ENCODE measurements around the gene LMOD1.
"Not testable (repeated sequence)": the region's sequence is repeated elsewhere in the genome, so short reads cannot be mapped to it uniquely, and the experiment has no call there.

The LMOD1 gene

GRCh38 chr1:201912832-201913231 lies 33.5 kb downstream of the LMOD1 start:
- no peak for DNase-seq

DNA sequence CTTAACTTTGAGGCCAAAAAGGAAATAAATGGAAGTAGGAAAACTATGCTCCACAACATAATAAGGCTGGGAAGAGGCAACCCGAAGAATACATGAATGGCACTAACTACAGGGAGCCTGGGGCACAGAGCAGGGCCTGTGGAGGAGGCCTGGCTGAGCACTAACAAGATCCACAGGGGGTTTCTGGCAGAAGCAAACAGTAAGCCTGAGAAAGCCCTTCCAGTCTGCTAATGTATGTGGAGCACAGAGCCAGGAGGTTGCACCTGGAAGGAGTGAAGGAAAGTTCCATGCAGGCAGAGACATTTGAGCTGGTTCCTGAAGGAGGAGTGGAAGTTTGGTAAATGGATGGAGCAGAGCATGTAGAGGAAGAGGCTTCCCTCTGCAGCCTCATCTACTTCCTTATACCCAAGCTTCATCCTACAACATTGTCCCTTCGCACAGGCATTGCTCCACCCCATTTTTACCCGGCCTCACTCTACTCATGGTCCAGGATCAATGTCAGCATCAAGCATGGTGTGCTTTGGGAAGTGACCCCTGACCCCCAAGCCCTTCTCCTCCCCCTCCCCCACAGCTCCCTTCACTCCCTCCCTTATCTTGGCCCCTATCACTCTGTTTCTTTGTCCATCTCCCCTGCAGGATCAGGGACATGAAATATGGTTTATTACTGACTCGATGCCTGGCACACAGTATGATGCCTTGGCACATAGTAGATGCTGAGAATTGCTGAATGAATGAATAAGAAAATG lies 34.3 kb downstream of the LMOD1 start:
- no peak for DNase-seq

DNA sequence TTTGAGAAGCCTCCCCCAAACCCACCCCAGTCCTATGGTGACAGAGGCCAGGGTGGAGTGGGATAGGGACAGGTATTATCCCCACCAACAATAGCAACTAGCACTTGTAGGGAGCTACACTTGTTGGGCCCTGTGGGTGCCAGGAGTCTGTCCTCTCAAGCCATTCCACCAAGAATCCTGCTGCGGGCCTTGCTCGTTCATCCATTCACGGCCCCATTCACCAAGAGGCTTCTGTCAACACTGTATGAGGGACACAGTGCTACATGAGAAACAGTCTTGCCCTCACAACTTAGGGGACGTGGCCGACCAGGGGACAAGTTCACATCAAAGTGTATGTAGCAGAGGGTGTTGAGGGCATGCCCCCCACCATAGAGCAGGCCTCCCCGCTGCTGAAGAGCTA lies 38.7 kb downstream of the LMOD1 start:
- DNase-seq, result no peak

- no peak for DNase-seq
Observed at GRCh38 chr1:201906336-201906735, 40.0 kb downstream of the LMOD1 start.

DNA sequence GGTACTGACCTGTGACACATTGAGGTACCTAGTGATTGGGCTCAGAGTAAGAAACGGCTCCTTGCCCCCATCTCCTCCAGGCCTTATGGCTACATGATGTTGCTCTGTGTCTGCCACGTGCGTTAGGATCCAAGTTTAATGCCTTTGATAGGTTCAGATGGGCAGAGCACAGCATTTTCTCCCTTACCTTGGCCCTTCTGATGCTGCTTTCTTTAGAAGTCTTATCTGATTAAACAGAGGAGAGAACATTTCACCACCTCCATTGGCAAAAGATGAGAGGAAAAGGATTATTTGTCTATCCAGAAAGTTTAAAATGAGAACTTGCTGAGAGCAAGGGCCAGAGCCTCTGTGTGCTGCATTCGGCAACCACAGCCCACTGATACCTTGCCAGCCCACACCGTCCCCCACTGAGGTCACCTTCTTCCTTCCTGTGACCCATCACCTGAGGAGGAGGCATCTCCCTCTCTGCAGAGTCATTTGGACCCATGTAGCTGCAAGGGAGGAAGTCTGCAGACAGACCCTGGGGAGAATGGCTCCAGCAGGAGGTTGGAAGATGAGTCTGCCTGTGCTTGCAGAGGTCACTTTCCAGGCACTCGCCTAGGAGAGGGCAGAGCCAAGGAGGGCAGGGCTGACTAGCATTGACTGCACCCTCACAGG lies 41.0 kb downstream of the LMOD1 start:
- DNase-seq, result no peak

- no peak for DNase-seq
Observed at GRCh38 chr1:201904579-201904978, 41.8 kb downstream of the LMOD1 start.

DNA sequence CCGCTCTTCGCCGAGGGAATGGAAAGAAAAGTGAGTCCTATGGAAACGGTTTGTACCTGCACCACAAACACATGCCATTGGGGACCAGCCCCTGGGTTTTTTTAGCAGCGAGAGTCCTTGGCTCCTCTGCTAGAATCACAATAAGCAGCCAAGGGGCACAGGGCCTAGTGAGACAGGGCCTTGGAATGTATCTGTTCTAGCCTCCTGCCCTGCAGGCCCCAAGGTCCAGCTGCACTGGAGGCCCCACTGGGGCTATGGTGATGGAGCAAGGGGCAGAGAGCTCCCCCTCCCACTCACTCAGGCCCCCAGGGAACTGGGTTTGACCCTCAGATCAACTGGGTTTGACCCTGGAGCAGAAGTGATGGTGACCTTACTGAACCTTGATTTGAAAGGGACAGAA lies 43.2 kb downstream of the LMOD1 start:
- no peak for DNase-seq

DNA sequence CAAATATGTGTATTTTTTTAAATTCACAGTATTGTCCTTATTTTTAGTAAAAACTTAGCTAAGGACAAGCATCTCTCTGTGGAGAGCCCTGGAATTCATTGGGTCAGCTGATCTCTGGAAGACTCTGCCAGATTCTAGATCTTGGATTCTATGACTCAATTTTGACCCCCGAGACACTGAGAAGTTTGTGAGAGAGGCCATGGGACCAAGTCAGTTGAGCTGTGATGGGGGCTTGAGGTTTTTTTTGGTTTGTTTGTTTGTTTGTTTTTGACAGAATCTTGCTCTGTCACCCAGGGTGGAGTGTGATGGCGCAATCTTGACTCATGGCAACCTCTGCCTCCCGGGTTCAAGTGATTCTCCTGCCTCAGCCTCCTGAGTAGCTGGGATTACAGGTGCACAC lies 44.1 kb downstream of the LMOD1 start:
- no peak for DNase-seq

DNA sequence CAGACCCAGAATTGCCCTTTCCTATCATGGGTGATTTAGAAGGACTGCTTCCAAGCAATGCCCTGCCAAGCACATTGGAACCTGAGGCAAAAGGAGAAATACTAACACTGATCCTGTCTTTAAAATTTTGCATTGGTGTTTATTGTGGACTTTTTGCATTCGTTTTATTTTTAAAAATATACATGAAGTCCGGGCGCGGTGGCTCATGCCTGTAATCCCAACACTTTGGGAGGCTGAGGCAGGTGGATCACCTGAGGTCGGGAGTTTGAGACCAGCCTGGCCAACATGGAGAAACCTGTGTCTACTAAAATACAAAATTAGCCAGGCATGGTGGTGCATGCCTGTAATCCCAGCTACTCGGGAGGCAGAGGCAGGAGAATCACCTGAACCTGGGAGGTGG lies 45.3 kb downstream of the LMOD1 start:
- not testable (repeated sequence) for DNase-seq

GRCh38 chr1:201900476-201900875 lies 45.9 kb downstream of the LMOD1 start:
- no peak for DNase-seq

DNA sequence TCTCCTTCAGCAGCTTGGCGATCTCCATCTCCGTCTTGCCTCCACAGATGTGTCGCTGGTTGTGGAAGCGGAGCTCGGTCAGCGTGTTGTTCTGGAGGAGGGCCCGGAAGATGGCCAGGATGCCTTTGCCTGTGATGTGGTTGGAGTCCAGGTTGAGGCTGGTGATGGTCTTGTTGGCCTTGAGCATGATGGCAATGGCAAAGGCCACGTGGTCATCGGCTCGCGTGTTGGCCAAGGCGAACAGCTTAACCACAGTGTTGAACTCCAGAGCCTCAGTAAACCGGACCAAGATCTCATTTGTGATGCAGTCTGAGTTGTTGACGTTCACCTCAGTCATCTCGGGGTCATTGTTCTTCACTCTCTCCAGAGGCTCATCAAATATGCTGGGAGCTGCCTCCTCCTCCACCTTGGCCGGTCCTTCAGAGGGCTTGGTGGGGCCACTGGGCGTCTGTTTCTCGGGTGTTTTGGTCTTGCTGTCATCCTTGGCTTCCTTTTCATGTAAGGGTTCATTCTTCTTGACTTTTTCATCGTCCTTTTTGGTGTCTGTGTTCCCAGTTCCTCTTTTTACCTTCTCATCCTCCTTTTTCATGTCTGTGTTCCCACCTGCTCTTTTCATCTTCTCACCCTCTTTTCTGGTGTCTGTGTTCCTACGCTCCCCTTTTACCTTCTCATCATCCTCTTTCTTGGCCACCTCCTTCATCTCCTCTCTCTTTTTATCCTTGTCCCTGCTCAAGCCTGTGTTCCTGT lies 46.5 kb downstream of the LMOD1 start:
- DNase-seq, result no peak

DNA sequence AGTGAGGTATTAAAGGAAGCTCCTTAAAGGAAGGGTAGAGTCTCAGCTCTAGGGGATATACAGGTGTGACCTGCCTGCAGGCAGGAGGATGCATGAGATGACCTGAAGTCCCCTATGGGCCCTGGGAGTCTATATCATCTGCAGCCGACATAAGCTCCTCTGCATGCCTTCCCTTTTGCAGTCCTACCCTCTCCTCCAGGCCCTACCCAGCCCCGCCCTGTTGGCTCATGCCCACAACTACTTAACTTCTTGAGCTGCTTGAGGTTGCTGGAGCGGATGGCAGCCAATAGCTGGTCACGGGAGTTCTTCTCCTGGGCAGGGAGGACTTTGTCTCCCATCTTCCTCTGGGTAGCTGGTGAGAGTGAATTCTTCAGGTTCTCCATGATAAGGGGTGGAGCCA lies 47.4 kb downstream of the LMOD1 start:
- DNase-seq, result no peak

GRCh38 chr1:201898240-201898894 lies 48.0 kb downstream of the LMOD1 start:
- no peak for DNase-seq

DNA sequence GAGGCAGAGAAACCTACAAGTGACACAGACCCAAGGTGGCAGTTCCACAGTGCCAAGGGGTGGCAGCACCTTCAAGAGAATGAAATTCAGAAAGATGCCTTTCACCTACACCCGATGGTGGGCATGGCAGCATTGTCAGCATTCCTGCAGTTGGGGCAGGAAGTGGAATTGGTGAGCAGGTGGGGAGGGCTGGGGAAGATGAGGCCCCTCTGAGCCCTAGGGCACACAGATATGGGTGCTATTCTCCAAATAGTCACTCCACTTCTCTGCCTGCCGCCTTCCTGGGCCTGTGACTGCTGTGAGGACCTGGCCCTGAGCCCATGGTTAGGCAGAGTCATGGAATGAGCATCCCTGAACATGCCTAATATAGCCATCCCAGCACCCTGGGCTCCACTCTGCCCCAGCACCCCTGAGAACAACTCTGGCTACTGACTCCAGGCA lies 49.4 kb downstream of the LMOD1 start:
- DNase-seq, result no peak

DNA sequence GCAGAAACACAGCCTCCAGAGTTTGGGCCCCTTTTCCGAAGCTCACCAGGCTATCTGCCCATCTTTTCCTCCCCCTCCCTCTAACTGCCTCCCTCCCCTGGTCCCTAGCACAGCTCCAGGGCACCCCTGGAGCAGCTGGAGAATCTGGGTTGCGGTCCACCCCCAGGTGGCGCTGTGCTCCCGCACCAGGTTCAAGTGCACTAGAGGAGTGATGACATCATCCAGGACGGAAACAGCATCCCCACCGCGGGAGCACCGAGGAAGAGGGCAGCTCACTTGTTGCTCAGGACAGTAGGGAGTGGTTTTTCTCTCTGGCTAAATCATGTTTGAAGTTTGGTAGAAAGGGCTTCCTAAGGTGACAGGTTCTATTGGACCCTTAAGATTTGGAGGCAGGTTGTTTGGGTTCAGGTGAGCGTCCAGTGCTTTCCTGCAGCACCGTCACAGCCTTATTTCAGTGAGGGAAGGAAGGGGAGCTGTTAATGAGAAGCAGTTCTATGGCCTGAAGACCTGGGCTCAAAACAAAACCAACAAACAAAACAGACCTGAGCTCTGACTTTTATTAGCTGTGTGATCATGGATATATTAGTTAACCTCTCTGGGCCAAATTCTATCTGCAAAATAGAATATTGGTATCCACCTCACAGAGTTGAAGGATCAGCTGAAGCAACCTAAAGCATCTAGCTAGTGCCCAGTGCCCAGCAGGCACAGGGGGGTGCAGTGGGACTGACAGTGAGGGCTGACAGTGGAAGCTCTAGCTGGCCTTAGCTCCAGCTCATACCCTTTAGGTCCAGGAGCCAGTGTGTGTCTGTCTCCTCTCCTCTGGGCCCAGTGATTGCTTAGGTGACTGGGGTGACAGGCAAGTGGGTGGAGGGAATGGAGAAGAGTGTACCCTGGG lies 50.2 kb downstream of the LMOD1 start:
- peak; percentile 61 for DNase-seq

GRCh38 chr1:201895120-201895665 lies 51.2 kb downstream of the LMOD1 start:
- no peak for DNase-seq

DNA sequence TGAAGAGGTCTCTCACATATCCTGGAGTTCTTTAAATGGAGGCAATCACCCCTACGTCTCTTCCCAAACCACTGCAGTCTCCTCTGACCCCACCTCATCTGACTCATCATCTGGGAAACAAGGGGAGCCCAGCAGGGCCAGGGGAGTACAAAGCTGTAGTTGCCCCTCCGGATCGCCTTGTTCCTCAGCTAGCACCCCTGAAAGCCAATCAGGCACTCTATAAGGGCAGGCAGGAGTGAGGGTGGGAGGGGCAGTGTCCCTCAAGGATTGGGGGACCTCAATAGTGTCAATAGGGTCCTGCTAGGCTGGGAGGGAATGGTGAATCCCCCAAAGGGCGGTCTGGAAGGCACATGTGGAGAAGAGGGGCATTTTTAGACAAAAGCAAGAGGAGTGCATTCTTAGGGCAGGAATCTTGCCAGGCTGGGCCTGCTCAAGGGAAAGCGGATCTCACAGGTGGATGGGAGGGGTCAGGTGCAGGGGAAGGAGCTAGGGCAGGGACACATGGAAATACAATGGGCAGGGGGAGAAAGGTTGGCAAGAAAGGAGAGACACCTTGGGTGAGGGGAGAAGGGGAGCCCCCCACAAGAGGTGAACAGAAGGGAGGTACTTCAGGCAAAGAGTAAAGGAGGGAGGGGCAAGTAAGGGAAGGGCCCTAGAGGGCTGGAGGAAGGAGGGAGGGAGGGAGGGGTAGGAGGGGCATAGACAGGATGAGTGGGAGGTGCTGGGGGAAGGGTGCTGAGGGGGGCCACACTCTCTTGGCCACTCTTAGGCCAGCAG lies 51.8 kb downstream of the LMOD1 start:
- DNase-seq, result no peak

GRCh38 chr1:201893431-201893830 lies 52.9 kb downstream of the LMOD1 start:
- DNase-seq, result no peak

DNA sequence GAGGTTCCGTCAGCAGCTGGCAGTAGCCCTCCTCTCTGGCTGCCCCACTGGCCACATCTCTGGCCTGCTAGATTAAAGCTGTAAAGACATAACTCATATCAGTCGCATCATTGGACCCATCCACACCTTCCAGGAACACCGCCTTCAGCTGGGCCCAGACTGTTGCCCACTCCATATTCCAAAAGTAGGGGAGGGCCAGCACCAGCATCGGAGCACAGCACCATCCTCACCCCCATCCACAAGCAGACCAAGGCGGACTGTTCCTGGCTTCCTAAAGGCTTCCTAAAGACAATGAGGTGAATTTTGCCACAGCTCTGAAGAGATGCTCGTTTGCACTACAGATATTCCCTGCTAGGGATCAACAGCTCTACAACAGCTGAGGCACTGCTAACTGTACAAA lies 54.1 kb downstream of the LMOD1 start:
- no peak for DNase-seq

GRCh38 chr1:201891451-201892045 lies 54.8 kb downstream of the LMOD1 start:
- no peak for DNase-seq
